GM12873 (cell line): ENCODE measurements around the gene GMIP.

ENCODE experiments used
- TF ChIP-seq, protein P1 (sequence below): IDR thresholded peaks from 2 replicates; pipeline ENCODE4 v1.5.1; 2012; ENCODE audit warnings: low read depth, mild to moderate bottlenecking, moderate library complexity, low read length, control low read depth; ENCODE audit not compliant: insufficient read depth; ENCODE audit errors: missing control alignments

GMIP gene

DNA sequence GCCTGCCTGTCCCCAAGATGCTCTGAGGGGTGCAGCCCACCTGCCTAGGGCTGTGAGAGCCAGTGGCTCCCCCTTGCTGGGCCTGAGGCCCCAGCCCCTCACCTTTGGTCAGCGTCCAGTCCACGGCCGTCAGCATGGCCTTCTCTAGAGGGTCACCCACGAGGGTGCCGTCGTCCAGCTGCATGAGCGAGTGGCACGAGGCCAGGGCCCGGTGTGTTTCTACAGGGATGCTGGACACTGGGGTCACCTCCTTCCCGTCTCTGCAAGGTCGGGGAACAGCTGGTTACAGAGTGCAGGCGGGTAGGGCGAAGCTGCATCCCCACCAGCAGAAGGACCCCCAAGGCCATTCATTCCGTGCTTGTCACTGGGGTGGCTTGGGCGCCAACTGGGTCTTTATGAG lies 11.0 kb upstream of the GMIP start:
- TF ChIP-seq, protein P1, sequence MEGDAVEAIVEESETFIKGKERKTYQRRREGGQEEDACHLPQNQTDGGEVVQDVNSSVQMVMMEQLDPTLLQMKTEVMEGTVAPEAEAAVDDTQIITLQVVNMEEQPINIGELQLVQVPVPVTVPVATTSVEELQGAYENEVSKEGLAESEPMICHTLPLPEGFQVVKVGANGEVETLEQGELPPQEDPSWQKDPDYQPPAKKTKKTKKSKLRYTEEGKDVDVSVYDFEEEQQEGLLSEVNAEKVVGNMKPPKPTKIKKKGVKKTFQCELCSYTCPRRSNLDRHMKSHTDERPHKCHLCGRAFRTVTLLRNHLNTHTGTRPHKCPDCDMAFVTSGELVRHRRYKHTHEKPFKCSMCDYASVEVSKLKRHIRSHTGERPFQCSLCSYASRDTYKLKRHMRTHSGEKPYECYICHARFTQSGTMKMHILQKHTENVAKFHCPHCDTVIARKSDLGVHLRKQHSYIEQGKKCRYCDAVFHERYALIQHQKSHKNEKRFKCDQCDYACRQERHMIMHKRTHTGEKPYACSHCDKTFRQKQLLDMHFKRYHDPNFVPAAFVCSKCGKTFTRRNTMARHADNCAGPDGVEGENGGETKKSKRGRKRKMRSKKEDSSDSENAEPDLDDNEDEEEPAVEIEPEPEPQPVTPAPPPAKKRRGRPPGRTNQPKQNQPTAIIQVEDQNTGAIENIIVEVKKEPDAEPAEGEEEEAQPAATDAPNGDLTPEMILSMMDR: no peak

DNA sequence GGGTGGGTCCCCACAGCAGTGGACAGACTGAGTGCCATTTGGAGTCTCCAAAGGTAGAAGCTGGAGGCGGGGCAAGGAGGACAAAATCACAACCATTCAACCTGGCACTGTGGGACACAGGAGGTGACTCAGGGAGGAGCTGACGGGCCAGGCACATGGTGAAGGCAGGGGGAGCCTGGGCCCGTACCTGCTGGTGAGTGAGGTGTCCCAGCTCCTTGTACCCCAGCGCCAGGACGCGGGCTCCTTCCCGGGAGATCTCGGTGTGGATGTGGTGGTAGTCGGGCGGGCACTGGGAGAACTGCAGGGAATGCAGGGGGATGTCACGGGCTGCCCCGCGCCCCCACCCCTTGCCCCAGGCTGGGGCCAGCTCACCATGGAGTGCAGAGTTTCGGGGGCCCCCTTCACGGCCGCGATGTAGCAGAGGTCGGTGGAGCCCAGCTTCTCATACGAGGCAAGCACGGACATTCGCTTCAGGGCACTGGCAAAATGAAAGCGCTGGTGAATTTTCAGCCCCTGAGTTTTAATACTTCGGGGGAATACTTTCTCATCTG lies 10.2 kb upstream of the GMIP start:
- TF ChIP-seq, protein P1: no peak

DNA sequence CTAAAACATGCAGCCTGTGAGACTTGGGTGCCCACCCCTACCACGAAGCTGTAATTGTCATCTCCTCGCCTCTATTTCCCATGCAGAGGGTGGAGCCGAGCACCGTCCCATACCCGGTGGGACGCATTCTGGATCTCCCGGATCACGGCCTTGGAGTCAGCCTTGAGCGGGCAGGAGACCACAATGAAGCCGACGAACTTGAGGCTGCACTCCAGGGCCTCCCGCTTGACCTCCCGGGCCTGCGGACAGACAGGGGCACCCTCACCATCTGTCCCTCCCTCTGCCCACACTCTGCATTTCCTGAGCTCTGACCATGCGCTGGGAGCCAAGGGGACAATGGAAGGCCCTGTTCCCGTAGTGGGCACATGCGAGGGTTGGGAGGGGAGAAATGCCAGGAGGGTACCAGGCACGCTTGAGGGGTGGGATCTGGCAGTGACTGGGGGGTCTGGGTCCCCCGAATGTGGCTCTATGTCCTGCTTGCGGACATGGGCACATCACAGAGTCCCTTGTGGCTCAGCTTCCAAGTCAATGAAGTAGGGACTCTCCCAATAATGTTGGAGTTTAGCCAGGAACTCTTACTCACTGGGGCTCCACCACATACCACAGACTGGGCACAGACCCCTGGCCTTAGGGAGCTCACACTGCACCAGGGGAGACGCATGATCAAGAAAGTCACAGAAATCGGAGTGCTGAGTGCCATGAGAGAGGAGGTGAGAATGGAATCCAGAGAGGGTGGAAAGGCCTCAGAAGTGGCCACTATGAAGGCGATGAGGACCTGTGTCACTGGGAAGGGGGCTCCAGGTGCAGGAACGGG lies 9.2 kb upstream of the GMIP start:
- TF ChIP-seq, protein P1: no peak

DNA sequence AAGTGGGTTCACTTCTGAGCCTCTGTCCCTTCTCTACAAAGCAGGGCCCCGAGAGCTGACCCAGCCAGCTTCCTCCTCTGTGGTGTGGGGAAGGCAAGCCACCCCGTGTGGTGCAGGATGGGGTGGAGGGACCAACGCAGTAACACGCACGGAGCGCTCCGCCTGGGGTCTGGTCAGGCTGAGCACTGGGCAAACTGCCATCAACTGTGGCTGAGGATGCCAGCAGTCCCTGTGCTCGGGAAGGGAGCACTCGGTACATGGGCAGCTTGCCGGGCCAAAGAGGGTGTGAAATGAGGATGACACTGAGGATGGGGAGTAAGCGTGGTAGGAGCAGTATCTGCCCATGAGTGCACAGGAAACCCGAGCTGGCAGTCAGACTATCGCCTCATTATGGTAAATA lies 7.6 kb upstream of the GMIP start:
- TF ChIP-seq, protein P1: no peak

DNA sequence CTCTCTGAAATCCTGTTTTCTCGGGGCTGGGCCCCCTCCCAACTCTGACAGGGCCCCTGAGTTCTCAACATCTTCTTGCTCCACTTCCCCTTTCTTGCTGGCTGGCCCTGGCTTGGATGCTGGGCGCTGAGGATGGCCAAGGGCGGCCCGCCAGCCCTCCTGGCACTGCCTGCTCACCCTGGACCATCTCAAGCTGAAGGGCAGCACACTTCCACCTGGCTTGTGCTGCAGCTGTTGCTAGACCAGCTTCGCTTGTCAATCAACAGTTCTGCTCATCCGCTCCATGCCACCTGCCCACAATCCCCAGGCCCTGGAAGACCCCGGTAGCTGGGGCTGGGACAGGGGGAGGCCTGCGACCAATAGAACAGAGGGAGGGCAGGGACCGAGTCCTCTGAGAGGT lies 6.9 kb upstream of the GMIP start:
- TF ChIP-seq, protein P1: no peak

DNA sequence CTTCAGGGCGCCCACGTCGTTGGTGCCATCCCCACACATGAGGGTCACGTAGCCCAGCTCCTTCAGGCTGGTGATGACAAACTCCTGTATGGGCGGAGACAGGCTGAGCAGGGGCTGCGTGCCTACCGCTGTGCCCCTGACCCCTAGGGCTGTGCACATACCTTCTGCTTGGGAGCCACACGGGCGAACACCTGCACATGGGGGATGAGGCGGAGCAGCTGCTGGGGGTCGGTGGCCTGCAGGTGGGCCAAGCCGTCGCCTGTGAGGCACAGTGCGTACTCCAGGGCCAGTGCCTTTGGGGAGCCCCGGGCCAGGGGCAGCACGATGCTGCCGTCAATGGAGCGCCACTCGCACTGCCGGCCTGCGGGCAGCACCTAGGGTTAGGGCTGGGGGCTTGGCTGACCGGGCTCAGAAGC lies 6.1 kb upstream of the GMIP start:
- TF ChIP-seq, protein P1: no peak

DNA sequence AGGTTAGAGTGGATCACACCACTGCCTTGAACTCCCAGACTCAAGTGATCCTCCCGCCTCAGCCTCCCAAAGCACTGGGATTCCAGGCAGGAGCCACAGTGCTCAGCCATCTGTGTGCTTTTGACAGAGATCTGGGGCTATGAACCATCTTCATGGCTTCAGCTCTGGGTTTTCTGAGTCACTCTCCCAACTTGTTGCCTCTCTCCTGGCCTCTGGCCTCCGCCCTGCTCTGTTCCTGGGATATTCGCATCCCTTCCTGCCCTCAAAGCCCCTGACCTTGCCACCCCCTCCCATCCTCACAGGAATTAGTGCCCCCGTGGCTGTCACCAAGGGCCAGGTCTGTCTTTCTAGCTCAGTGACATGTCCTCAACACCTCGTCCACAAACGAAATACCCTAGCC lies 5.7 kb upstream of the GMIP start:
- TF ChIP-seq, protein P1: no peak
